ENCODE measurements around the gene FOXN3. TPM values are rescaled to one million over a fixed set of nuclear protein-coding genes. Genes with fewer than 3 reads are reported as not detected.

Gene FOXN3
- total RNA-seq, 4 donors from 2014 or later, result 118 to 211 (median 167) TPM

GRCh38 chr14:89269404-89269803 is 147.6 kb downstream of the FOXN3 start:
- WGBS, 2 donors, result 73 to 78% methylated on average over 6 of the region's 6 CpGs
- intact Hi-C loops (cut with DNase I; ENCODE audit: low total_unique reads), result no loop called here
- H3K4me3 ChIP-seq (ENCODE audit: low read depth, poor library complexity, severe bottlenecking), result no peak overlapping the region
- DNase-seq (ENCODE audit: low spot score in 2 of 2), result peak in 1 of 2 donors; percentile 59
- TF ChIP-seq POLR2A (IDR thresholded peaks at IDR 0.05) (no peak), CTCF (IDR thresholded peaks at IDR 0.05) (no peak)

- TF ChIP-seq POLR2A (IDR thresholded peaks at IDR 0.05), result no peak
- 71 to 76% methylated on average over 5 of the region's 5 CpGs for WGBS, 2 donors
- intact Hi-C loops (cut with DNase I; ENCODE audit: low total_unique reads), result no loop called here
- peak in 1 of 2 donors; percentile 77 for DNase-seq (ENCODE audit: low spot score in 2 of 2)
- no peak overlapping the region for H3K4me3 ChIP-seq (ENCODE audit: low read depth, poor library complexity, severe bottlenecking)
Observed at GRCh38 chr14:89268514-89268913, 148.5 kb downstream of the FOXN3 start.

GRCh38 chr14:89267656-89268055 is 149.4 kb downstream of the FOXN3 start:
- peak in 1 of 2 donors; percentile 8 for DNase-seq (ENCODE audit: low spot score in 2 of 2)
- intact Hi-C loops (cut with DNase I; ENCODE audit: low total_unique reads), result no loop called here
- 88 to 91% methylated on average over 5 of the region's 5 CpGs for WGBS, 2 donors
- TF ChIP-seq POLR2A (IDR thresholded peaks at IDR 0.05) (no peak), CTCF (IDR thresholded peaks at IDR 0.05) (no peak)
- H3K4me3 ChIP-seq (ENCODE audit: low read depth, poor library complexity, severe bottlenecking), result no peak overlapping the region

GRCh38 chr14:89267163-89267562 is 149.9 kb downstream of the FOXN3 start:
- intact Hi-C loops (cut with DNase I; ENCODE audit: low total_unique reads), result no loop called here
- WGBS, 2 donors, result 94% methylated on average over 7 of the region's 7 CpGs
- no peak overlapping the region for H3K4me3 ChIP-seq (ENCODE audit: low read depth, poor library complexity, severe bottlenecking)
- no peak for TF ChIP-seq POLR2A (IDR thresholded peaks at IDR 0.05)
- no peak for TF ChIP-seq CTCF (IDR thresholded peaks at IDR 0.05)
- DNase-seq (ENCODE audit: low spot score in 2 of 2), result peak in 1 of 2 donors; percentile 77

- TF ChIP-seq CTCF (IDR thresholded peaks at IDR 0.05), result no peak
- no peak for TF ChIP-seq POLR2A (IDR thresholded peaks at IDR 0.05)
- WGBS, 2 donors, result 93 to 94% methylated on average over 7 of the region's 7 CpGs
- DNase-seq (ENCODE audit: low spot score in 2 of 2), result peak in 1 of 2 donors; percentile 6
- intact Hi-C loops (cut with DNase I; ENCODE audit: low total_unique reads), result no loop called here
- H3K4me3 ChIP-seq (ENCODE audit: low read depth, poor library complexity, severe bottlenecking), result no peak overlapping the region
Observed at GRCh38 chr14:89266754-89267153, 150.3 kb downstream of the FOXN3 start.

- 89 to 97% methylated on average over 4 of the region's 4 CpGs for WGBS, 2 donors
- peak in 1 of 2 donors; percentile 34 for DNase-seq (ENCODE audit: low spot score in 2 of 2)
- no peak for TF ChIP-seq CTCF (IDR thresholded peaks at IDR 0.05)
- no peak for TF ChIP-seq POLR2A (IDR thresholded peaks at IDR 0.05)
- intact Hi-C loops (cut with DNase I; ENCODE audit: low total_unique reads), result no loop called here
- no peak overlapping the region for H3K4me3 ChIP-seq (ENCODE audit: low read depth, poor library complexity, severe bottlenecking)
Observed at GRCh38 chr14:89265234-89265633, 151.8 kb downstream of the FOXN3 start.

All from lower leg skin (tissue), 4 donors.